ENCODE results near the gene CD300LB.
A peak's percentile ranks its signal among the peaks of the same experiment; 100 is the strongest.

CD300LB gene

GRCh38 chr17:74569020-74570003 lies 38.0 kb upstream of the CD300LB start:
- TF ChIP-seq CTCF (IDR thresholded peaks at IDR 0.05) = no peak
- H3K27ac ChIP-seq = no peak overlapping the region

GRCh38 chr17:74568106-74568873 lies 37.0 kb upstream of the CD300LB start:
- TF ChIP-seq CTCF (IDR thresholded peaks at IDR 0.05) (no peak), ZFX (IDR thresholded peaks at IDR 0.05; ENCODE audit: borderline replicate concordance) (no peak)
- H3K27ac ChIP-seq = no peak overlapping the region

- TF ChIP-seq CTCF (IDR thresholded peaks at IDR 0.05) (no peak), ZFX (IDR thresholded peaks at IDR 0.05; ENCODE audit: borderline replicate concordance) (no peak)
- no peak within 1 kb of the TSS for H3K27ac ChIP-seq
Observed at GRCh38 chr17:74567397-74567796, 36.1 kb upstream of the CD300LB start, which contains the start of gene CD300H. Gene CD300H (minus strand): TSS chr17:74567509.

GRCh38 chr17:74566132-74566753 lies 35.0 kb upstream of the CD300LB start:
- H3K27ac ChIP-seq = no peak overlapping the region
- TF ChIP-seq CTCF (IDR thresholded peaks at IDR 0.05) = peak; percentile 79
- TF ChIP-seq ZFX (IDR thresholded peaks at IDR 0.05; ENCODE audit: borderline replicate concordance) = no peak

GRCh38 chr17:74565126-74565525 lies 33.9 kb upstream of the CD300LB start:
- H3K27ac ChIP-seq = no peak overlapping the region
- TF ChIP-seq ZFX (IDR thresholded peaks at IDR 0.05; ENCODE audit: borderline replicate concordance) = no peak
- TF ChIP-seq CTCF (IDR thresholded peaks at IDR 0.05) = no peak

GRCh38 chr17:74563358-74563757 lies 32.1 kb upstream of the CD300LB start:
- no peak for TF ChIP-seq ZFX (IDR thresholded peaks at IDR 0.05; ENCODE audit: borderline replicate concordance)
- TF ChIP-seq CTCF (IDR thresholded peaks at IDR 0.05) = no peak
- no peak overlapping the region for H3K27ac ChIP-seq
